CD14-positive monocyte (primary cell): ENCODE measurements around the gene ARAP2. TPM values are rescaled to one million over a fixed set of nuclear protein-coding genes. Genes with fewer than 3 reads are reported as not detected.

Source experiments
- DNase-seq, 3 donors: peaks; one replicate each; pipeline ENCODE4 v3.0.0-alpha.2; 2011 to 2022
- H2AFZ ChIP-seq: 2 replicates; pipeline ENCODE4 v1.6.0; 2012; ENCODE audit warnings: mild to moderate bottlenecking, low read depth, low read length, inconsistent platforms; ENCODE audit not compliant: insufficient read depth, poor library complexity, severe bottlenecking
- H3K27ac ChIP-seq, 2 donors: 1 replicate in 1 of 2; 2 replicates in 1 of 2; pipeline ENCODE4 v1.5.1; 2012 to 2013; ENCODE audit warnings: low read length in 2 of 2, control low read depth in 1 of 2, inconsistent platforms in 1 of 2, low read depth in 1 of 2, mild to moderate bottlenecking in 1 of 2
- H3K27me3 ChIP-seq, 2 donors: one replicate each; pipeline versions ENCODE4 v1.6.0 to v1.6.1; 2011 to 2013; ENCODE audit warnings: low read length in 2 of 2; ENCODE audit not compliant: control insufficient read depth in 2 of 2, insufficient read depth in 2 of 2
- H3K36me3 ChIP-seq, 2 donors: replicated peaks in 1 of 2; 1 replicate in 1 of 2; 2 replicates in 1 of 2; pipeline versions ENCODE4 v1.5.1 to v1.6.1; 2012 to 2013; ENCODE audit warnings: low read length in 2 of 2, control low read depth in 1 of 2, inconsistent platforms in 1 of 2, mild to moderate bottlenecking in 1 of 2; ENCODE audit not compliant: insufficient read depth in 2 of 2, control insufficient read depth in 1 of 2
- H3K4me1 ChIP-seq, 2 donors: 1 replicate in 1 of 2; 2 replicates in 1 of 2; pipeline versions ENCODE4 v1.5.1 to v1.6.1; 2012 to 2013; ENCODE audit warnings: low read length in 2 of 2, control low read depth in 1 of 2, inconsistent platforms in 1 of 2, mild to moderate bottlenecking in 1 of 2, moderate library complexity in 1 of 2; ENCODE audit not compliant: insufficient read depth in 2 of 2, control insufficient read depth in 1 of 2
- H3K4me2 ChIP-seq: replicated peaks from 2 replicates; pipeline ENCODE3; 2012; ENCODE audit warnings: low read length, moderate library complexity, mild to moderate bottlenecking; ENCODE audit not compliant: poor library complexity, severe bottlenecking; ENCODE audit errors: extremely low read depth
- H3K4me3 ChIP-seq, 3 experiments: fragments of 200-600 bp in 1 of 3; sonication (generic) in 1 of 3; replicated peaks in 1 of 3; 1 replicate in 2 of 3; 2 replicates in 1 of 3; pipeline ENCODE4 v1.5.1; 2011 to 2013; ENCODE audit warnings: low read length in 3 of 3, mild to moderate bottlenecking in 3 of 3, control low read depth in 2 of 3, low read depth in 2 of 3, inconsistent platforms in 1 of 3, moderate library complexity in 1 of 3
- H3K79me2 ChIP-seq: 2 replicates; pipeline ENCODE4 v1.6.0; 2012; ENCODE audit warnings: mild to moderate bottlenecking, control low read depth, inconsistent platforms, low read length, moderate library complexity; ENCODE audit not compliant: insufficient read depth
- H3K9ac ChIP-seq: 2 replicates; pipeline ENCODE4 v1.6.0; 2017; ENCODE audit warnings: low read length, mild to moderate bottlenecking; ENCODE audit not compliant: insufficient read depth, poor library complexity, severe bottlenecking
- H3K9me3 ChIP-seq, 2 donors: replicated peaks in 1 of 2; 1 replicate in 1 of 2; 2 replicates in 1 of 2; pipeline versions ENCODE4 v1.5.1 to v1.6.1; 2012 to 2013; ENCODE audit warnings: low read length in 2 of 2, control low read depth in 1 of 2; ENCODE audit not compliant: control insufficient read depth in 1 of 2, insufficient read depth in 1 of 2
- H4K20me1 ChIP-seq: 2 replicates; pipeline ENCODE4 v1.6.0; 2012; ENCODE audit warnings: mild to moderate bottlenecking, low read length, control low read depth, moderate library complexity; ENCODE audit not compliant: insufficient read depth
- H3K27ac Mint-ChIP-seq, 7 donors: one replicate each; pipeline ENCODE4 v1.8.0; 2020; ENCODE audit warnings: mild to moderate bottlenecking in 7 of 7, mixed read lengths in 7 of 7, moderate library complexity in 6 of 7, inconsistent platforms in 2 of 7
- H3K27me3 Mint-ChIP-seq, 3 donors: one replicate each; pipeline ENCODE4 v1.8.0; 2021 to 2022; ENCODE audit warnings: low read depth in 3 of 3, mild to moderate bottlenecking in 3 of 3, mixed read lengths in 3 of 3, moderate library complexity in 3 of 3, inconsistent platforms in 1 of 3
- H3K36me3 Mint-ChIP-seq, 2 donors: one replicate each; pipeline ENCODE4 v1.8.0; 2020; ENCODE audit warnings: mixed read lengths in 2 of 2, inconsistent platforms in 1 of 2, mild to moderate bottlenecking in 1 of 2
- H3K4me1 Mint-ChIP-seq: one replicate; pipeline ENCODE4 v1.8.0; 2020; ENCODE audit warnings: mild to moderate bottlenecking, mixed read lengths
- H3K4me3 Mint-ChIP-seq, 2 donors: one replicate each; pipeline ENCODE4 v1.8.0; 2020; ENCODE audit warnings: mild to moderate bottlenecking in 2 of 2, mixed read lengths in 2 of 2, moderate library complexity in 1 of 2
- H3K9me3 Mint-ChIP-seq, 7 donors: one replicate each; pipeline ENCODE4 v1.8.0; 2020 to 2022; ENCODE audit warnings: mixed read lengths in 7 of 7, mild to moderate bottlenecking in 6 of 7, moderate library complexity in 6 of 7, inconsistent platforms in 2 of 7
- CTCF ChIP-seq: fragments of 200-600 bp; IDR thresholded peaks from one replicate; pipeline ENCODE4 v1.8.0; 2022; ENCODE audit warnings: antibody characterized with exemption, mild to moderate bottlenecking
- WGBS: methylation state at CpG from one replicate; pipeline ENCODE4 v1.1.5; 2013; ENCODE audit warnings: missing lambda C conversion rate; ENCODE audit not compliant: insufficient coverage; 5-methylcytosine and 5-hydroxymethylcytosine counted together
- intact Hi-C, 2 donors: fragments of 100-400 bp; cut with micrococcal nuclease; formaldehyde crosslinking; loops; one replicate each; pipeline versions ENCODE4 v1.15.0 to v1.15.1; 2023
- polyA plus RNA-seq, 3 donors: library from polyadenylated mRNA; depleted of rRNA in 1 of 3; unstranded in 2 of 3; stranded (reverse) in 1 of 3; fragments of 300-500 nt in 2 of 3; fragments of >200 nt in 1 of 3; fragmentation: Illumina TruSeq in 2 of 3; gene quantifications; 1 replicate in 2 of 3; 2 replicates in 1 of 3; pipeline ENCODE4 v1.2.3, GENCODE V29; 2012 to 2021

The ARAP2 gene
- polyA plus RNA-seq, 3 donors: 4.6 to 17.7 (median 5.6) TPM

- Histone ChIP-seq H3K4me3 (no peak overlapping the region), H4K20me1 (no peaks in the 10 kb centered on the region), H3K9me3 (no peaks in the 10 kb centered on the region), H2AFZ (no peak overlapping the region), H3K9ac (no peak overlapping the region), H3K79me2 (no peaks in the 10 kb centered on the region), H3K36me3 (peaks cover 29 to 81% of the 10 kb centered on the region in 2 donors), H3K27ac (no peak overlapping the region), H3K4me1 (no peaks in the 10 kb centered on the region), H3K27me3 (no peaks in the 10 kb centered on the region), H3K4me2 (no peak overlapping the region)
- H3K36me3 Mint-ChIP-seq: peaks cover 45 to 51% of the 10 kb centered on the region in 2 donors
- DNase-seq: no peak
- no peak overlapping the region for H3K27ac Mint-ChIP-seq
- H3K27me3 Mint-ChIP-seq: peaks cover 0 to 2% (median 0%) of the 10 kb centered on the region in 3 donors
- intact Hi-C loops: no loop called here
- no peak overlapping the region for H3K4me3 Mint-ChIP-seq
- TF ChIP-seq CTCF: no peak
- 100% methylated on average over 6 of the region's 9 CpGs for WGBS
- peaks cover 0 to 2% (median 0%) of the 10 kb centered on the region in 7 donors for H3K9me3 Mint-ChIP-seq
- no peaks in the 10 kb centered on the region for H3K4me1 Mint-ChIP-seq
These were observed 152.3 kb downstream of the ARAP2 start for GRCh38 chr4:36091997-36092396.

GRCh38 chr4:36088542-36088941 is 155.8 kb downstream of the ARAP2 start:
- Mint-ChIP-seq H3K36me3 (peaks cover 24 to 47% of the 10 kb centered on the region in 2 donors), H3K27ac (no peak overlapping the region), H3K4me3 (no peak overlapping the region), H3K27me3 (no peaks in the 10 kb centered on the region), H3K4me1 (no peaks in the 10 kb centered on the region), H3K9me3 (no peaks in the 10 kb centered on the region)
- H3K27ac ChIP-seq: no peak overlapping the region
- no peaks in the 10 kb centered on the region for H3K9me3 ChIP-seq
- no peak overlapping the region for H3K9ac ChIP-seq
- intact Hi-C loops: no loop called here
- no peak for TF ChIP-seq CTCF
- peaks cover 29 to 67% of the 10 kb centered on the region in 2 donors for H3K36me3 ChIP-seq
- H3K79me2 ChIP-seq: no peaks in the 10 kb centered on the region
- H3K4me1 ChIP-seq: no peaks in the 10 kb centered on the region
- H3K4me3 ChIP-seq: no peak overlapping the region
- no CpG with 5 or more reads among the region's 1 CpG for WGBS
- no peaks in the 10 kb centered on the region for H4K20me1 ChIP-seq
- H3K27me3 ChIP-seq: no peaks in the 10 kb centered on the region
- no peak overlapping the region for H2AFZ ChIP-seq
- H3K4me2 ChIP-seq: no peak overlapping the region
- no peak for DNase-seq
